Stimulated activated naive B cell treated with anti-CD40 and anti-IgM and Interleukin-4, amounts not matched to agents 10 μg/mL and 1 μg/mL and 100 μg/mL, for 72 hours (primary cell): ENCODE data around the gene YAE1.

ENCODE experiments used
- ATAC-seq, 2 donors: fragments of 150-1000 bp; cut with Tn5 transposase; replicated peaks; 2 replicates each; pipeline ENCODE4 v1.10.0; 2021; ENCODE audit warnings: moderate library complexity in 1 of 2
- DNase-seq: peaks from one replicate; pipeline ENCODE4 v3.0.0; 2021
- H3K27ac Mint-ChIP-seq: one replicate; pipeline ENCODE4 v1.8.0; 2022; ENCODE audit warnings: mild to moderate bottlenecking, mixed read lengths
- H3K27me3 Mint-ChIP-seq, 2 donors: one replicate each; pipeline ENCODE4 v1.8.0; 2022; ENCODE audit warnings: mixed read lengths in 2 of 2
- H3K36me3 Mint-ChIP-seq, 2 donors: one replicate each; pipeline ENCODE4 v1.8.0; 2022; ENCODE audit warnings: mixed read lengths in 2 of 2, mild to moderate bottlenecking in 1 of 2
- H3K4me1 Mint-ChIP-seq, 2 donors: one replicate each; pipeline ENCODE4 v1.8.0; 2022; ENCODE audit warnings: mixed read lengths in 2 of 2, mild to moderate bottlenecking in 1 of 2
- H3K4me3 Mint-ChIP-seq, 2 donors: one replicate each; pipeline ENCODE4 v1.8.0; 2022; ENCODE audit warnings: mild to moderate bottlenecking in 2 of 2, mixed read lengths in 2 of 2, moderate library complexity in 1 of 2
- H3K9me3 Mint-ChIP-seq, 2 donors: one replicate each; pipeline ENCODE4 v1.8.0; 2022; ENCODE audit warnings: mixed read lengths in 2 of 2, mild to moderate bottlenecking in 1 of 2

YAE1 gene

GRCh38 chr7:39606352-39606751 lies 40.1 kb downstream of the YAE1 start:
- ATAC-seq (no peak), DNase-seq (no peak)
- no peak overlapping the region for H3K27ac Mint-ChIP-seq
- H3K36me3 Mint-ChIP-seq, result peaks cover 0 to 1% of the 10 kb centered on the region in 2 donors
- H3K9me3 Mint-ChIP-seq, result no peaks in the 10 kb centered on the region
- H3K4me3 Mint-ChIP-seq, result no peak overlapping the region
- peaks cover 14 to 18% of the 10 kb centered on the region in 2 donors for H3K27me3 Mint-ChIP-seq
- peaks cover 9 to 35% of the 10 kb centered on the region in 2 donors for H3K4me1 Mint-ChIP-seq

GRCh38 chr7:39606941-39607340 lies 40.7 kb downstream of the YAE1 start:
- H3K4me3 Mint-ChIP-seq, result no peak overlapping the region
- no peak overlapping the region for H3K27ac Mint-ChIP-seq
- ATAC-seq, result no peak
- no peak for DNase-seq
- no peaks in the 10 kb centered on the region for H3K9me3 Mint-ChIP-seq
- H3K36me3 Mint-ChIP-seq, result peaks cover 0 to 1% of the 10 kb centered on the region in 2 donors
- H3K27me3 Mint-ChIP-seq, result peaks cover 14 to 18% of the 10 kb centered on the region in 2 donors
- peaks cover 9 to 35% of the 10 kb centered on the region in 2 donors for H3K4me1 Mint-ChIP-seq

GRCh38 chr7:39607865-39608264 lies 41.7 kb downstream of the YAE1 start:
- Mint-ChIP-seq H3K9me3 (no peaks in the 10 kb centered on the region), H3K27me3 (peaks cover 14 to 22% of the 10 kb centered on the region in 2 donors), H3K4me1 (peaks cover 9 to 35% of the 10 kb centered on the region in 2 donors), H3K4me3 (no peak overlapping the region), H3K36me3 (peaks cover 0 to 1% of the 10 kb centered on the region in 2 donors), H3K27ac (no peak overlapping the region)
- ATAC-seq (no peak), DNase-seq (no peak)

GRCh38 chr7:39608278-39608677 lies 42.1 kb downstream of the YAE1 start:
- Mint-ChIP-seq H3K4me3 (no peak overlapping the region), H3K9me3 (no peaks in the 10 kb centered on the region), H3K36me3 (peaks cover 0 to 1% of the 10 kb centered on the region in 2 donors), H3K27me3 (peaks cover 18 to 22% of the 10 kb centered on the region in 2 donors), H3K27ac (no peak overlapping the region), H3K4me1 (peaks cover 9 to 35% of the 10 kb centered on the region in 2 donors)
- DNase-seq (no peak), ATAC-seq (no peak)

- Mint-ChIP-seq H3K4me3 (peak overlapping the region; percentile 73 to 83), H3K36me3 (peaks cover 0 to 1% of the 10 kb centered on the region in 2 donors), H3K27me3 (peaks cover 18 to 32% of the 10 kb centered on the region in 2 donors), H3K9me3 (no peaks in the 10 kb centered on the region), H3K27ac (peak overlapping the region; percentile 75), H3K4me1 (peaks cover 9 to 35% of the 10 kb centered on the region in 2 donors)
- peak; percentile 73 to 74 for ATAC-seq
- no peak for DNase-seq
These were observed 43.1 kb downstream of the YAE1 start for GRCh38 chr7:39609113-39609934.

GRCh38 chr7:39609935-39610263 lies 43.7 kb downstream of the YAE1 start:
- H3K4me1 Mint-ChIP-seq, result peaks cover 9 to 31% of the 10 kb centered on the region in 2 donors
- H3K27ac Mint-ChIP-seq, result no peak overlapping the region
- no peak for DNase-seq
- no peaks in the 10 kb centered on the region for H3K9me3 Mint-ChIP-seq
- peaks cover 18 to 32% of the 10 kb centered on the region in 2 donors for H3K27me3 Mint-ChIP-seq
- H3K36me3 Mint-ChIP-seq, result peaks cover 0 to 1% of the 10 kb centered on the region in 2 donors
- peak in 1 of 2 donors; percentile 44 for ATAC-seq
- H3K4me3 Mint-ChIP-seq, result peak overlapping the region; percentile 73 to 83

GRCh38 chr7:39613577-39613976 lies 47.4 kb downstream of the YAE1 start:
- Mint-ChIP-seq H3K4me3 (no peak overlapping the region), H3K4me1 (peaks cover 9 to 21% of the 10 kb centered on the region in 2 donors), H3K27ac (no peak overlapping the region), H3K9me3 (no peaks in the 10 kb centered on the region), H3K36me3 (peaks cover 0 to 1% of the 10 kb centered on the region in 2 donors), H3K27me3 (peaks cover 18 to 28% of the 10 kb centered on the region in 2 donors)
- DNase-seq, result no peak
- ATAC-seq, result no peak

- no peak overlapping the region for H3K4me3 Mint-ChIP-seq
- DNase-seq, result no peak
- peaks cover 4 to 15% of the 10 kb centered on the region in 2 donors for H3K4me1 Mint-ChIP-seq
- peaks cover 0 to 1% of the 10 kb centered on the region in 2 donors for H3K36me3 Mint-ChIP-seq
- no peak for ATAC-seq
- no peaks in the 10 kb centered on the region for H3K9me3 Mint-ChIP-seq
- H3K27me3 Mint-ChIP-seq, result peaks cover 18 to 23% of the 10 kb centered on the region in 2 donors
- no peak overlapping the region for H3K27ac Mint-ChIP-seq
These were observed 48.1 kb downstream of the YAE1 start for GRCh38 chr7:39614299-39614698.

- Mint-ChIP-seq H3K27ac (no peak overlapping the region), H3K4me1 (peaks cover 0 to 6% of the 10 kb centered on the region in 2 donors), H3K27me3 (peaks cover 10 to 18% of the 10 kb centered on the region in 2 donors), H3K4me3 (no peak overlapping the region), H3K9me3 (no peaks in the 10 kb centered on the region), H3K36me3 (no peaks in the 10 kb centered on the region)
- DNase-seq (no peak), ATAC-seq (no peak)
These were observed 49.3 kb downstream of the YAE1 start for GRCh38 chr7:39615350-39615975.

GRCh38 chr7:39616138-39616537 lies 49.9 kb downstream of the YAE1 start:
- Mint-ChIP-seq H3K4me3 (no peak overlapping the region), H3K9me3 (no peaks in the 10 kb centered on the region), H3K27ac (no peak overlapping the region), H3K27me3 (peaks cover 5 to 14% of the 10 kb centered on the region in 2 donors), H3K36me3 (no peaks in the 10 kb centered on the region), H3K4me1 (peaks cover 0 to 6% of the 10 kb centered on the region in 2 donors)
- DNase-seq (no peak), ATAC-seq (no peak)

- no peak for DNase-seq
- ATAC-seq, result no peak
- peaks cover 5 to 10% of the 10 kb centered on the region in 2 donors for H3K4me1 Mint-ChIP-seq
- no peaks in the 10 kb centered on the region for H3K36me3 Mint-ChIP-seq
- H3K27me3 Mint-ChIP-seq, result peaks cover 5 to 14% of the 10 kb centered on the region in 2 donors
- no peaks in the 10 kb centered on the region for H3K9me3 Mint-ChIP-seq
- H3K4me3 Mint-ChIP-seq, result no peak overlapping the region
- no peak overlapping the region for H3K27ac Mint-ChIP-seq
These were observed 50.8 kb downstream of the YAE1 start for GRCh38 chr7:39617005-39617404.

GRCh38 chr7:39618868-39619267 lies 52.7 kb downstream of the YAE1 start:
- Mint-ChIP-seq H3K27ac (no peak overlapping the region), H3K36me3 (no peaks in the 10 kb centered on the region), H3K27me3 (peaks cover 0 to 5% of the 10 kb centered on the region in 2 donors), H3K4me3 (no peak overlapping the region), H3K9me3 (no peaks in the 10 kb centered on the region), H3K4me1 (peaks cover 10 to 23% of the 10 kb centered on the region in 2 donors)
- DNase-seq (no peak), ATAC-seq (no peak)

- Mint-ChIP-seq H3K36me3 (peaks cover 0 to 3% of the 10 kb centered on the region in 2 donors), H3K9me3 (no peaks in the 10 kb centered on the region), H3K27ac (peak overlapping the region; percentile 43)
These were observed 54.3 kb downstream of the YAE1 start for GRCh38 chr7:39620486-39620885.

GRCh38 chr7:39621261-39621660 lies 55.1 kb downstream of the YAE1 start:
- no peak for DNase-seq

More at GRCh38 chr7:39620486-39620885, 54.3 kb downstream of the YAE1 start:
- DNase-seq (no peak), ATAC-seq (no peak)
- H3K27me3 Mint-ChIP-seq, result no peaks in the 10 kb centered on the region
- H3K4me3 Mint-ChIP-seq, result peak overlapping the region; percentile 27 to 64
- H3K4me1 Mint-ChIP-seq, result peaks cover 20 to 38% of the 10 kb centered on the region in 2 donors

More at GRCh38 chr7:39621261-39621660, 55.1 kb downstream of the YAE1 start:
- H3K9me3 Mint-ChIP-seq, result no peaks in the 10 kb centered on the region
- H3K27ac Mint-ChIP-seq, result peak overlapping the region; percentile 43
- H3K4me1 Mint-ChIP-seq, result peaks cover 24 to 42% of the 10 kb centered on the region in 2 donors
- no peaks in the 10 kb centered on the region for H3K27me3 Mint-ChIP-seq
- ATAC-seq, result no peak
- H3K4me3 Mint-ChIP-seq, result peak overlapping the region in 1 of 2 donors; percentile 64
- H3K36me3 Mint-ChIP-seq, result peaks cover 3% of the 10 kb centered on the region in 2 donors
